Measurements from ENCODE around the gene PLN.

Gene PLN

GRCh38 chr6:118544105-118544504, 4.0 kb upstream of the PLN start:
- Histone ChIP-seq H3K4me3 (ENCODE audit: low read depth, low read length) (no peak overlapping the region), H2AFZ (no peak overlapping the region), H3K4me2 (ENCODE audit: low read length) (no peak overlapping the region), H3K79me2 (peaks cover 14% of the 10 kb centered on the region), H3K9me3 (ENCODE audit: control insufficient read depth, low read length) (no peaks in the 10 kb centered on the region), H3K9ac (no peak overlapping the region), H3K27me3 (ENCODE audit: control insufficient read depth, insufficient read depth, low read length) (no peaks in the 10 kb centered on the region), H3K36me3 (ENCODE audit: control insufficient read depth, insufficient read depth, low read length) (no peaks in the 10 kb centered on the region), H3K4me1 (no peaks in the 10 kb centered on the region), H3K27ac (no peak overlapping the region)
- TF ChIP-seq CTCF (IDR thresholded peaks at IDR 0.05), result no peak

- H3K4me2 ChIP-seq (ENCODE audit: low read length), result no peak overlapping the region
- H3K36me3 ChIP-seq (ENCODE audit: control insufficient read depth, insufficient read depth, low read length), result no peaks in the 10 kb centered on the region
- H3K79me2 ChIP-seq, result peaks cover 10% of the 10 kb centered on the region
- no peak overlapping the region for H2AFZ ChIP-seq
- no peak for TF ChIP-seq CTCF (IDR thresholded peaks at IDR 0.05)
- H3K9ac ChIP-seq, result no peak overlapping the region
- no peaks in the 10 kb centered on the region for H3K9me3 ChIP-seq (ENCODE audit: control insufficient read depth, low read length)
- no peaks in the 10 kb centered on the region for H3K4me1 ChIP-seq
- no peak overlapping the region for H3K27ac ChIP-seq
- no peaks in the 10 kb centered on the region for H3K27me3 ChIP-seq (ENCODE audit: control insufficient read depth, insufficient read depth, low read length)
- no peak overlapping the region for H3K4me3 ChIP-seq (ENCODE audit: low read depth, low read length)
Measured at GRCh38 chr6:118546164-118546879, 1.8 kb upstream of the PLN start.

GRCh38 chr6:118546880-118547218, 1.2 kb upstream of the PLN start:
- Histone ChIP-seq H3K4me1 (no peaks in the 10 kb centered on the region), H3K9me3 (ENCODE audit: control insufficient read depth, low read length) (no peaks in the 10 kb centered on the region), H3K27me3 (ENCODE audit: control insufficient read depth, insufficient read depth, low read length) (no peaks in the 10 kb centered on the region), H3K4me2 (ENCODE audit: low read length) (no peak overlapping the region), H3K9ac (no peak overlapping the region), H3K79me2 (peaks cover 10% of the 10 kb centered on the region), H2AFZ (no peak overlapping the region), H3K27ac (no peak overlapping the region), H3K4me3 (ENCODE audit: low read depth, low read length) (no peak overlapping the region), H3K36me3 (ENCODE audit: control insufficient read depth, insufficient read depth, low read length) (no peaks in the 10 kb centered on the region)
- no peak for TF ChIP-seq CTCF (IDR thresholded peaks at IDR 0.05)

GRCh38 chr6:118548613-118549012, 517 bp downstream of the PLN start:
- Histone ChIP-seq H3K9ac (no peak overlapping the region), H3K27me3 (ENCODE audit: control insufficient read depth, insufficient read depth, low read length) (no peaks in the 10 kb centered on the region), H3K79me2 (peaks cover 10% of the 10 kb centered on the region), H3K4me1 (peaks cover 3% of the 10 kb centered on the region), H3K9me3 (ENCODE audit: control insufficient read depth, low read length) (no peaks in the 10 kb centered on the region), H3K4me2 (ENCODE audit: low read length) (no peak overlapping the region), H3K27ac (no peak overlapping the region), H3K4me3 (ENCODE audit: low read depth, low read length) (no peak overlapping the region), H2AFZ (no peak overlapping the region), H3K36me3 (ENCODE audit: control insufficient read depth, insufficient read depth, low read length) (no peaks in the 10 kb centered on the region)
- no peak for TF ChIP-seq CTCF (IDR thresholded peaks at IDR 0.05)

All from parathyroid adenoma (tissue), 2 donors.